Pericardium fibroblast (primary cell): ENCODE results near the gene PHETA1. TPM values are rescaled to one million over a fixed set of nuclear protein-coding genes. Genes with fewer than 3 reads are reported as not detected.

Source experiments
- total RNA-seq: library from RNA; depleted of rRNA; stranded (reverse); fragments of >200 nt; gene quantifications from 2 replicates; pipeline ENCODE4 v1.2.3, GENCODE V29; 2015

The PHETA1 gene, protein sequence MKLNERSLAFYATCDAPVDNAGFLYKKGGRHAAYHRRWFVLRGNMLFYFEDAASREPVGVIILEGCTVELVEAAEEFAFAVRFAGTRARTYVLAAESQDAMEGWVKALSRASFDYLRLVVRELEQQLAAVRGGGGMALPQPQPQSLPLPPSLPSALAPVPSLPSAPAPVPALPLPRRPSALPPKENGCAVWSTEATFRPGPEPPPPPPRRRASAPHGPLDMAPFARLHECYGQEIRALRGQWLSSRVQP
- 9.5 and 18.3 TPM in 2 replicates for total RNA-seq

DNA sequence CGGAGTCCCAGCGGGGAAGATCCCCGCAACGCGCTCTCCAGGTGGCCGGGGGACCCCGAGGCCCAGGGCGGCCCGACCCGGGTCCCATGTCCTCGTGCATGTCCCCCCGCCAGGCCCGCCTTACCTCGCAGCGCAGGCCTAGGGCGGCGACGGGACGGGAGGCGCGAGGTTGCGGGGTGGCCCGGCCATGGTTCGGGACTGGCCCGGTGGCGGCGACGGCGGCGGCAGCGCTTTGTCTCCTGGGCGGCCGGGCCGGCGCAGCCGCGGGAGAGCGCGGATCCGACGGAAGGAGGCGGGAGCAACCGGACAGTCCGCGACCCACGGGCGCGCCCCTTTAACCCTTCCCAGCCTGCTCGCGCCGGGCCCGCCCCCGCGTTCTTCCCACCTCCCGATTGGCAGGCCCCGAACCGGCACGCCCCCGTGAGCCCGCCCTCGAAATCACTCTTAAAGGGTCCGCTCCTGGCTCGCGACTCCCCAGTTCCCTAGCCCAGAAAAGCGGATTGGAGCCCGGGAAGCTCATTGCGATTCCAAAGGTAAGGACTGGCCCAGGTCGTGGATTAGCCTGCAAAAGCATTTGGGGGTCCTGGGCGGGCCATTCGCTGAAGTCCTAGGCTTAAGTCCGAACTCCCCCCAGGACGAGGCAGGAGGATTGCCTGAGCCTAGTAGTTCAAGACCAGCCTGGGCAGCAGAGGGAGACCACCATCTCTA is at the start of gene PHETA1:
TSS of gene PHETA1 (minus strand) at position 308 of the 708 bp plus-strand sequence. CDS start 5,668 bp downstream, outside the sequence.

GRCh38 chr12:111405859-111406473 is 37.1 kb upstream of the PHETA1 start, which contains the start of gene SH2B3:
TSS of gene SH2B3 (plus strand) at chr12:111405923. CDS start at chr12:111418146, 12,223 bp downstream.

Other genes with a start within 250 kb of the PHETA1 start
- gene SH2B3, start 36.8 kb upstream of the PHETA1 start, total RNA-seq: 22.2 and 23.6 TPM in 2 replicates
- 14.2 and 20.9 TPM in 2 replicates for gene ATXN2, start 230.2 kb upstream of the PHETA1 start, total RNA-seq